ENCODE measurements around the gene RNF212.

GRCh38 chr4:1094336-1094690, 19.1 kb downstream of the RNF212 start:
- no peak for TF ChIP-seq POLR2A (IDR thresholded peaks at IDR 0.05; ENCODE audit: low read depth)
- TF ChIP-seq CTCF (IDR thresholded peaks at IDR 0.05), result no peak
- no peak for TF ChIP-seq POLR2AphosphoS5 (IDR thresholded peaks at IDR 0.05)

Data from esophagus muscularis mucosa (tissue), 3 donors.